Erythroblast (primary cell): ENCODE data around the gene DHX36.

Experiments used
- GATA1 ChIP-seq: IDR thresholded peaks from 2 replicates; pipeline ENCODE4 v1.6.1; 2011; ENCODE audit warnings: low read depth, mild to moderate bottlenecking, control low read depth, low read length, moderate library complexity
- POLR2A ChIP-seq: IDR thresholded peaks from 2 replicates; pipeline ENCODE4 v1.6.1; 2011; ENCODE audit warnings: mild to moderate bottlenecking, low read length

- no peak for TF ChIP-seq POLR2A
- TF ChIP-seq GATA1: no peak
Measured at GRCh38 chr3:154274348-154274747, 49.9 kb downstream of the DHX36 start.
